NCI-H1417 treated with DMSO at 0.1 percent for 48 hours (cell line): ENCODE measurements around the gene CSNK1G1.
"Not testable (repeated sequence)": the region's sequence is repeated elsewhere in the genome, so short reads cannot be mapped to it uniquely, and the experiment has no call there.

Experiments
- DNase-seq: peaks from one replicate; lab custom pipeline; 2025; lab: John Stamatoyannopoulos, UW

CSNK1G1 gene

DNA sequence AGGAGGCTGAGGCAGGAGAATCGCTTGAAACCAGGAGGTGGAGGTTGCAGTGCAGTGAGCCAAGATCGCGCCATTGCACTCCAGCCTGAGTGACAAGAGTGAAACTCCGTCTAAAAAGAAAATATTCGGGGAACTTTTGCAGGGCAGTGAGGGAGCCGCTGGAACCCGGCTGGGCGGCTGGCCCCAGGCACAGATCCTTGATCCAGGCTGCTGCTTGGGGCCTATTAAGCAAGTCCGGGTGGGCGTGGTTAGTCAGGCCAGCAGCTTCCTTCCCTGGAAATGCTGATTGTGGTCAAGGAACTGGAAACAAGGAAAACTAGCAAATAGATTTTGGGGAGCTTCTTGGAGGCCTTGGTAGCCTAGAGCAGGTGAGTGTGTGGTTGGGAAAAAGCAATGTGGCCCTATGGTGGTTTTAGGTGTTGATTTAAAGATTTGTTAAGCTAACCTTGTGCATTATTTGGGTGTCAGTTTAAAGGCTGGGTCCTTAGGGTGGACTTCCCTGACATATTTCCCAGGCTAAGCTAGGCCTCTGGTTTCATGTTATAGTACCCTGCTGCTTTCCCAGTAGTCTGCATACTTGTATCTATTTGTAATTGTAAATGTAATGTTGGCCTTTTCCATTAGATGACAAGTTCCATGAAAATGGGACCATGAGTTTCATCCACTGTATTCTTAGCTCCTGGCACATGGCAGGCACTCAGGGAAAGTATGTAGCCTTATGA, 222.2 kb downstream of the CSNK1G1 start:
- DNase-seq: no peak

DNA sequence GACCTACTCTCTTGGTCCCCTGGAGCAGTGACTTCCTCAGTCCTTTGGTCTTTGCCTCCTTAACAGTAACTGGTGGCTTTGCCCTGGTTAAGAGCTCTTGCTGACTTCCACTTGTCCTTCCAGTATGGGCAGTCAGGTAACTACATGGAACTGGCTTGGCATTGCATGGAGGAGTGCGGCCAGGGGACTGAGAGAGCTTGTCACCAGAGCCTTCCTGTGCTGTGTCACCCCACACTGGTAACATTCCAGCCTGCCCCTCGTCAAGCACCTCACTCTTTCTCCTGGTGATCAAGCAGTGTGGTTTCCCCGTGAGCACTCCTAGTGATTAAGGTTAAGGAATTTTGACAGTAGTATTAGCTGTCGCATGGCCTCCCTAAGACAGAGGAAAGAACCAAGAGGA, 223.8 kb downstream of the CSNK1G1 start:
- DNase-seq: no peak

DNA sequence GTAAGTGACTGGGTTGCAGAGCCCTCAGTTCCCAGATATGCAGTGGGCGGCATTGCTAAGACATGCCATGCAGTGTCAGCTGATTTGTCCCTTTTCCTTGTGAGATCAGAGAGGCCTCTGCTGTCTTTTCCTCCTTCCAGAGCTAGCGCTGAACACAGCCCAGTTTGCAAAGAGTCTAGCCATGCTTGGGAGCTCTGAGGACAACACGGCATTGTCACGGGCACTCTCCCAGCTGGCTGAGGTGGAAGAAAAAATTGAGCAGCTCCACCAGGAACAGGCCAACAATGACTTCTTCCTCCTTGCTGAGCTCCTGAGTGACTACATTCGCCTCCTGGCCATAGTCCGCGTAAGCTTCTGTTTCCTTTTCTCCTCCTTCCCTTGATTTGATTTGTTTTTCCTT, 224.4 kb downstream of the CSNK1G1 start:
- no peak for DNase-seq

DNA sequence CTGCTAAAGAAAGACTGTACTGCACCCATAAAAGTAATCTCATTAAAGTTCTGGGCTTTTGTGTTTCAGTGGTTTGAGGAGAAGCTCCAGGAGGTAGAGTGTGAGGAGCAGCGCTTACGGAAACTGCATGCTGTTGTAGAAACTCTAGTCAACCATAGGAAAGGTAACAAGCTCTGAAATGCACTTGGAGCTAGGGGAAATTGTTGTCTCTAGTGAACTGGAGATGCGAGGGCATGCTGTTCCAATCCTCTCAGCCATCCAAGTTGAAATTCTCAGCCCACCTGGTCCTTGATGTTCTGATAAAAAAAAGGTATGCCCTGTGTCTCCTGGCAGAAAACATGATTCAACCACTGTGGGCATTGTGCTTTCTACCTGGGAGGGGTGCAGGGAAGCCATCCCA, 225.8 kb downstream of the CSNK1G1 start:
- no peak for DNase-seq

DNA sequence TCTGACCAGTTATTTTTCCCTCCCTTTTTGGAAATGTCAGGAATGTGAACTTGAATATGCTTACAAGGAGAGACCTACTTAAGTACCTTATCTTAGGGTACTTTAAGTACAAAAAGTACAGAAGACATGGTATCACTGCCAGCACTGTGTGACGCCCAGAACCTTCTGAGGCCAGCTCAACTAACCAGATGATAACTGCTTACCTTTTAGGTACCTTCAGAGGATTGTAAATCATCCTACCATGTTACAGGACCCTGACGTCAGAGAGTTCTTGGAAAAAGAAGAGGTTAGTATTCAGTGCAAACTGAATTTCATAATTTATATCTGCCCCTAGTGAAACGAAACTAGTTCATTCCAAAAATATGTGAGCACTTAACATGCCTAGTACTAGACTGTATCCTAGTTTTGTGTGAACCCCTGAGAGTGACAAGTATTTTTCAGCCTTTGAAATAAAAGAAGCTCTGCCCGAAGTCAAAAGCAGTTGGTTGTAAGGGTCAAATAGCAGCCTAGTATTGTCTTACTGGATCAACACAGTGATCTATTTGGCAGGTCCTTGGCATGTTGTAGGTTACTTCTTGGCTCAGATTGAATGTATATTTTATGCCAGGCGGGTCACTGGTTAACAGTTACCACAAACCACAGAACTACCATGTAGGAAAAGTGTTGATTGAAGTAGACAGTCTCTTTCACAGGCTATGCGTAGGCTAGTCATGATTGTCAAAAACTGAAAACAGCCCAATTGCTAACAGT, 228.3 kb downstream of the CSNK1G1 start:
- no peak for DNase-seq

DNA sequence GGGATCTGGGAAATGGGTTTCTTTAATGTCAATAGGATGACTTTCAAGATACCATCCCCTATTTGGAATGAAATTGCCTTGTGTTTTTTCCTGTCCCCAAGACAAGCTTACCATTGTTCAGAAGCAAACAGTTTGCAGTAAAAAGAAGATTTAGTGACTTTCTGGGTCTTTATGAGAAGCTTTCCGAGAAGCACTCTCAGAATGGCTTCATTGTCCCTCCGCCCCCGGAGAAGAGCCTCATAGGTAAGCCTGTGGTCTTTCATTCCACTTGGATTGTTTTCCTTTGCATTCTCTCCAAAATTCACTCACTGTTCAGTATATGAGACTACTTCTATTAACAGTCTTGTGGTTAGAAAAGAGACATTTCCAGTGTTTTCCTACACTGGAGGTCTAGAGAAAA, 230.0 kb downstream of the CSNK1G1 start:
- no peak for DNase-seq

DNA sequence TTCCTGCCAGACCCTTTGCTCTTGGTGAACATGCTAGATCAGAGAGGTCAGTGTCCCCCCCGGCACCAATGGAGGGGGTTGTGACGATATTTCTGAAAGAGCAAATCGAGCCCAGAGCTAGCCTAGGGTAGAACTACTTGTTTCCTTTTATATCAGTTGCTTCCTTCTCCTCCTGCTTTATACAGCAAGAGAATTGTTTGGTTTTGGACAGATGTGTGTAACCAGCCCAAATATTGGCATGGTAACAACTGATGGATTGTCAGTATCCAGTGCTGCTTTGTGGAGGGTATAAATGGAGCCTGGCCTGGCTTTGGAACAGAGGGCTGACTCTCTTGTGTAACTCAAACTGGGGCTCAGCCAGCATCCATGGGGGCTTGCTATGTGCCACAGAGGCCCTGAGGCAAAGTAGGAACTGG, 233.0 kb downstream of the CSNK1G1 start:
- no peak for DNase-seq

DNA sequence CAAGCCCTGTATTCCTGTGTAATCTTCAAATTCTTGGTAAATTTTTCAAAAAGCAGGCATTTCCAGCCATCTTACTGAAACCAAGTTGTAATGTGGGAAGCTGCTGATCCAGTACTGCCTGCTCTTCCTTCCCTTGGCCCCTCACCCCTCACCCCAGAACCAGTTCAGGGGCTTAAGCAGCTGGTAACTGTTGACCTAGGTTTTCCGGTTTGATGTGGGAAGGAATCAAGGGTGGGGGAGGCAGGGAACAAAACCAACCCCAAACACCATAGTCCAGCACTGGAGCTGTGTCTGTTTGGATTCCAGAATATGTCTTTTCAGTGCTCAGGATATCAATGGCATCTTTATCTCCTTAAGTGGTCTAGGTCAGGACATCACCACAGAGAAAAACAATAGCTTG, 233.5 kb downstream of the CSNK1G1 start:
- DNase-seq: no peak

DNA sequence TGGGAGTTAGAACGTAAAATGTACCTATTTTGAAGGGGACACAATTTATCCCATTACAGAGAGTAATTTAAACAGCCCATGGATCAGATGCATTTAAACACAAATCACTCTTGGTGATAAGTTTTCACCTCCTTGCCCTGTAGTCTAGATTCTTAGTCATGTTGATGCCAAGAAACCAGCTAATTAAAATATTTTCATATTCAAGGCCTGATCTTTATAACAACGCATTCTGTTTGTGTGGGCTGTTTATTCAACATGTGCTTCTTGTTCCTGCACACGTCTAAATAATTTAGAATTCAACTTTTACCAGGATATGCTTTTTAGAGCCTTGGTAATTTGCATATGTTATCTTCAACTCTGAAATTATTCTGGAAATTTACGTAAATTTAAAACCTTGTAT, 234.4 kb downstream of the CSNK1G1 start:
- DNase-seq: no peak

DNA sequence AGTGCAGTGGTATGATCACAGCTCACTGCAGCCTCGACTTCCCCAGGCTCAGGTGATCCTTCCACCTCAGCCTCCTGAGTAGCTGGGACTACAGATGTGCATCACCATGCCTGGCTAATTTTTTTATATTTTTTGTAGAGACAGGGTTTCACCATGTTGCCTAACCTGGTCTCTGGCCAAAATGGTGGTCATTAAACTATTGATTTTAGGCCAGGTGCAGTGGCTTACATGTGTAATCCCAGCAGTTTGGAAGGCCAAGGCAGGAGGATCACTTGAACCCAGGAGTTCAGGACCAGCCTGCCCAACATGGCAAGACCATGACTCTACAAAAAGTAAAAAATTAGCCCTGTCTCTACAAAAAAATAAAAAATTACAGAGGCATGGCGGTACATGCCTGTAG, 235.7 kb downstream of the CSNK1G1 start:
- not testable (repeated sequence) for DNase-seq

DNA sequence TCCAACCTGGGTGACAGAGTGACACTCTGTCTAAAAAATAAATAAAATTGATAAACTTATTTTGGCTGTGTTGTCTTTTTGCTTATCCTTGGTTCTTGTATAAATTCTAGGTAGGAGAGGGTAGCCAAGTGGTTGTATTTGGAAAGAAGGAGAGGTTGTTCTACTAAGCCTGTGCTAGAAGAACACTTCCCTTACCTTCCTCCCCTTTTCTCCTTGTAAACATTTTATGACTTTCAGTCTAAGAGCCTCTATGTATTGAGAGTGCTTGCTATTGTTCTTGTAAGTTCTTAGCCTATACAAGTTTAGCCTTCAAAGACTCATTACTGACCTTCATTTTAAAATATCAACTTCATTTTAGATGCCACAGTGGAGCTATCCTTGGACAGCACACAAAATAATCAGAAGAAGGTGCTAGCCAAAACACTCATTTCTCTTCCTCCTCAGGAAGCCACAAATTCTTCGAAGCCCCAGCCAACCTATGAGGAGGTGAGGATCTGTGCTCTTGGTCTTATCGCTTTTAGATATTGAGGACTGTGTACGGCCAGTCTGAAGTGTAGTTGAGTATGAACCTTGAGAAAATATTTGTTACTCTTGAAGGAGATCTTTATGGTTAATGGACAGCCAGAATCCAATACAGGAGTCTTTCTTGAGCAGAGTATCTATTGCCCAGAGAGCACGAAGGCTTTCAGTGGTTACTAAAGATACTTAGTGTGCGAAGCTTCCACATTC, 238.1 kb downstream of the CSNK1G1 start:
- no peak for DNase-seq
